Measurements from ENCODE around the gene PRKG1.

GRCh38 chr10:52318822-52319464 lies 1244.7 kb downstream of the PRKG1 start:
- TF ChIP-seq EZH2 (IDR thresholded peaks at IDR 0.05; ENCODE audit: insufficient read depth, poor library complexity, severe bottlenecking) (no peak), EZH2phosphoT487 (IDR thresholded peaks at IDR 0.05; ENCODE audit: insufficient read depth, low read depth) (peak; percentile 89)

Data from GM23248 (cell line).